Omental fat pad (tissue), 4 donors: ENCODE measurements around the gene HIF1AN. TPM values are rescaled to one million over a fixed set of nuclear protein-coding genes. Genes with fewer than 3 reads are reported as not detected.

Experiments
- ATAC-seq: fragments of 150-250 bp; one replicate; pipeline ENCODE4 v1.9.1; 2016; ENCODE audit warnings: mild to moderate bottlenecking, moderate library complexity; ENCODE audit not compliant: low FRiP score
- DNase-seq: peaks from one replicate; pipeline ENCODE4 v3.0.0-alpha.2; 2019; ENCODE audit warnings: low spot score
- total RNA-seq, 4 donors: library from RNA; depleted of rRNA; stranded (reverse); fragments of >200 nt; gene quantifications; one replicate each; pipeline ENCODE4 v1.1.0, GENCODE V29; 2016
- TF ChIP-seq, protein P1 (sequence below), 3 donors: fragments of 450-650 bp; IDR thresholded peaks; one replicate each; pipeline ENCODE4 v1.5.1; 2016 to 2017; ENCODE audit warnings: antibody characterized with exemption in 3 of 3, mild to moderate bottlenecking in 3 of 3, moderate library complexity in 2 of 3

HIF1AN gene
- total RNA-seq, 4 donors from 2014 or later, result 9.1 to 15.8 (median 11.5) TPM

DNA sequence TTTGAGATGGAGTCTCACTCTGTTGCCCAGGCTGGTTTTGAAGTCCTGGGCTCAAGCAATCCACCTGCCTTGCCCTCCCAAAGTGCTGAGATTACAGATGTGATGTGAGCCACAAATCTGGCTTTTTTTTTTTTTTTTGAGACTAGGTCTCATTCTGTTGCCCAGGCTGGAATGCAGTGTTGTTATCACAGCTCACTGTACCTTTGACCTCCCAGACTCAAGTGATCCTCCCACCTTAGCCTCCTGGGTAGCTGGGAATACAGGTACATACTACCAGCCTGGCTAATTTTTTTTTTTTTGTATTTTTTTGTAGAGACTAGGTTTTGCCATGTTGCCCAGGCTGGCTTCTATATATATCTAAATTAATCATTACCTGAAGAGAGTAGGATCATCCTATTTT is 62.4 kb downstream of the HIF1AN start:
- DNase-seq (no peak), ATAC-seq (no peak)
- TF ChIP-seq, protein P1, sequence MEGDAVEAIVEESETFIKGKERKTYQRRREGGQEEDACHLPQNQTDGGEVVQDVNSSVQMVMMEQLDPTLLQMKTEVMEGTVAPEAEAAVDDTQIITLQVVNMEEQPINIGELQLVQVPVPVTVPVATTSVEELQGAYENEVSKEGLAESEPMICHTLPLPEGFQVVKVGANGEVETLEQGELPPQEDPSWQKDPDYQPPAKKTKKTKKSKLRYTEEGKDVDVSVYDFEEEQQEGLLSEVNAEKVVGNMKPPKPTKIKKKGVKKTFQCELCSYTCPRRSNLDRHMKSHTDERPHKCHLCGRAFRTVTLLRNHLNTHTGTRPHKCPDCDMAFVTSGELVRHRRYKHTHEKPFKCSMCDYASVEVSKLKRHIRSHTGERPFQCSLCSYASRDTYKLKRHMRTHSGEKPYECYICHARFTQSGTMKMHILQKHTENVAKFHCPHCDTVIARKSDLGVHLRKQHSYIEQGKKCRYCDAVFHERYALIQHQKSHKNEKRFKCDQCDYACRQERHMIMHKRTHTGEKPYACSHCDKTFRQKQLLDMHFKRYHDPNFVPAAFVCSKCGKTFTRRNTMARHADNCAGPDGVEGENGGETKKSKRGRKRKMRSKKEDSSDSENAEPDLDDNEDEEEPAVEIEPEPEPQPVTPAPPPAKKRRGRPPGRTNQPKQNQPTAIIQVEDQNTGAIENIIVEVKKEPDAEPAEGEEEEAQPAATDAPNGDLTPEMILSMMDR (IDR thresholded peaks at IDR 0.05), result no peak

DNA sequence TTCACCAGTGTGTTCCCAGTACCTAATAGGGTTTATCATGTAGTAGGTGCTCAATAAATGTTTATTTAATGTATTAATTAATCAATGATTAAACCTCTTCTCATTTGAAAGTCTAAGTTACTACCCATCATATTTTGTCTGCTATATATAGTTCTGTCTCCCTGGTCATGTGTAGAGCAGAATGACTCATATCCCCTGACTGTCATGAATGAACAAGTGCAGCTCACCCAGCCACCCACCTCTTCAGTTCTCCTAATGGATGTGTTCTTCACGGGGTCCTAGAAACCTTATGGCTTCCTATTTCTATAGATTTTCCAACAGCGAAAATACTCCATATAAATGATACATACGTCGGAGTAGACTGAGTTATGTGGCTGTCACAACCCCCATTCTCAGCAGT is 64.5 kb downstream of the HIF1AN start:
- no peak for ATAC-seq

DNA sequence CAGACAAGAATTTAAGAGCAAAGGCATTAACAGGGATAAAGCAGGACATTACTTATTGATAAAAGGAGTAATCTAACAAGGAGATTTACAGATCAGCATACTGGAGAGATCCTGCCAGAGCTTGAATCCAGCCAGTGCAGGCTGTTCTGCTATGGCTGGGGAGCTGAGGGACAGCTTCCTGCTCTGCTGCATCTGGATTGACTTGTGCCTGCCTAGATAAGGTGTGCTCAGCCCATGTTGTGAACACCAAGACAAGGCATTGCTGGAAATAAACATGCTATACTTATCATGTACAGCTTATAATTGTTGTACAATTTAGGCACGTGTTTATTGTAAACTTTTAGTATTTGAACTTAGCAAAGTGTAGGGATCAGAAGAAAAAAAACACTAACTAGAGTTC is 71.7 kb downstream of the HIF1AN start:
- DNase-seq, result no peak
- TF ChIP-seq, protein P1 (IDR thresholded peaks at IDR 0.05), result no peak

More for the DNA sequence above, 64.5 kb downstream of the HIF1AN start:
- DNase-seq, result no peak
- TF ChIP-seq, protein P1 (IDR thresholded peaks at IDR 0.05), result no peak

More for the DNA sequence above, 71.7 kb downstream of the HIF1AN start:
- ATAC-seq, result no peak

Other genes starting within 250 kb of the HIF1AN start
- gene BLOC1S2, start 249.3 kb upstream of the HIF1AN start, total RNA-seq, result 10 to 100 TPM; 27.0 to 32.5 (median 29.5) TPM
- gene PKD2L1, start 205.7 kb upstream of the HIF1AN start, total RNA-seq, result under 1 TPM in 2 of 4 donors, not detected in 2; 0.24 to 0.37 TPM
- gene SCD, start 188.7 kb upstream of the HIF1AN start, total RNA-seq, result 1,000 to 10,000 TPM in 1 of 4 donors, 100 to 1,000 TPM in 3; 258 to 1,217 (median 417) TPM
- not detected for gene WNT8B, start 72.9 kb upstream of the HIF1AN start, total RNA-seq
- gene SEC31B, start 16.1 kb upstream of the HIF1AN start, total RNA-seq, result 1 to 10 TPM; 5.0 to 9.4 (median 8.3) TPM
- 100 to 1,000 TPM; 104 to 180 (median 125) TPM for gene NDUFB8, start 6.1 kb upstream of the HIF1AN start, total RNA-seq
- gene PAX2, start 209.6 kb downstream of the HIF1AN start, total RNA-seq, result not detected